GM21529 (cell line): ENCODE results near the gene ZNF827.

Experiments
- ATAC-seq: cut with Tn5 transposase; IDR thresholded peaks from one replicate; pipeline ENCODE4 v1.9.1; 2021; ENCODE audit not compliant: unreplicated experiment

Gene ZNF827

DNA sequence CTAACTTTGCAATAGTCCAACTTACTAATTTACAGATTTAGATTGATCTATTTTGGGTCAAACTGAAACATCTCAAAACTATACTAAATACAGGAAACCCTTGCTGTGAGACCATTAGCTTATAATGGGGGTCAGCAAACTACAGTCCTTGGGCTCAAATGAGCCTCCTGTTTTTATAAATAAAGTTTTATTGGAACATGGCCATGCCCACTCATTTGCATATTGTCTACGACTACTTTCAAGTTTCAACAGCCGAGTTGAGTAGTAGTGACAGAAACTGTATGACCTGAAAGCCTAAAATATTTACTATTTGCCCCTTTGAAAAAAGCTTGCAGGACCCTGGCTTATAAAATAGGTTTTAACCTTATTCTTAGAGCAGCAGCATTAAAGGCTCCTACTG, 166.3 kb downstream of the ZNF827 start:
- ATAC-seq: no peak

GRCh38 chr4:145770124-145770523, 168.5 kb downstream of the ZNF827 start:
- no peak for ATAC-seq

DNA sequence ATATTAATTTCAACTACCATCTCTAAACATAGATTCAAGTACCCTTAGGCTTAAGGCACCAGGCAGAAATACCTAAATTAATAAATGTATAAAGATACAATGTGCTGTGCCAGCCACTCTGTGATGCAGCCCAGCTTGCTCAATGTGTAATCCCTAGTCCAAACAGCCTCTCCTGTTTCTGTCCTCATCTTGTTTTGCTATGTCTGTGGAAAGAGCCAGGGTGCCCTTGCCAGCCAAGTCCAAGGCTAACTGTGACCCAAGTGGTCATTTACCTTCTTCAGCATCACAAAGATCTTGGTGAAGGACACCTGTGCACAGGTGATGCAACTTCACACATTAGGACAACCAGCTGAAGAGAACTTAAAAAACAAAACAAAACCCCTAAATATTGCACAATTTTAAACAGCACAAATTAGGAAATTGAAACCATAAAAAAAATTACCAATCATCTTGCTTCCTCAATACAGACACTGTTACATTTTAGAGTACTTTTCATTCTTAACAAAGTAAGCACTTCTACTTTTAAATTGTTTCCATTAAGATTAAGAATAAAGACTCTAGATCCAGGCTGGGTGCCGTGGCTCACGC, 169.1 kb downstream of the ZNF827 start:
- no peak for ATAC-seq

DNA sequence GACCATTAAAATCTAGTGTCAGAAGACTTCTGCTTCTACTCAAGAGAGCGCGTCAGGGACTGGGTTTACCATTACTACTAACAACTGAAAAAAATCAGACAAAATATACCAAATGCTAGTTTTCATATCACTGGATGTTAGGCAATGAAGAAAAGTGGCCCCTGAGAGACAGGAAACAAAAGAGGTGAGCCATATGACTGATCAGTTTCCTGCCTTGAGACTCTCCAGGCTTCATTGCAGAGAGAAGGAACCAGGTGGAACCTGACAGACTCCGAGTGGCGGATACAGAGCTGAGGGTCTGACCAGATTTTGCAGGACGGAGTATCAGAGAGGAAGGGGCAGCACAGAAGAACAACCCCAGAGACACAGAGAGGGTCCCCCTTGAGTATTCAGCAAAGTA, 172.3 kb downstream of the ZNF827 start:
- ATAC-seq: no peak

DNA sequence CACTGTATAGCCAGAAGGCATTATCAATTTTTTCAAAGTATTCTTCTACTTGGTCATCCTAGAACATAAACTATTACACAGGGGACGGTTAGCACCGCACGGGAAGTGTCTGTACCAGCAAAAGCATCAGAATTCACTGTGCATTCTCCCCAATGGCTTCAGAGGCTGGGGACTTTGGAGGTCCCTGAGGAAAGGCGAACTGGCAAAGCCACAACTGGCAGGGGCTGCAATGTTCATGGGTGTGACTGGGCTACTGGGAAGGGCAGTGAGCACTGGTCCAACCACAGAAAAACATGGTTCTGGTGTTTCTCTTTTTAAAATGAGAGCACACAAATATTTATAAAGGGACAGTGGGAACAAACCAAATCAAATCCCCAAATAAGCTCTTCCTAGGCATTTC, 175.2 kb downstream of the ZNF827 start:
- no peak for ATAC-seq

DNA sequence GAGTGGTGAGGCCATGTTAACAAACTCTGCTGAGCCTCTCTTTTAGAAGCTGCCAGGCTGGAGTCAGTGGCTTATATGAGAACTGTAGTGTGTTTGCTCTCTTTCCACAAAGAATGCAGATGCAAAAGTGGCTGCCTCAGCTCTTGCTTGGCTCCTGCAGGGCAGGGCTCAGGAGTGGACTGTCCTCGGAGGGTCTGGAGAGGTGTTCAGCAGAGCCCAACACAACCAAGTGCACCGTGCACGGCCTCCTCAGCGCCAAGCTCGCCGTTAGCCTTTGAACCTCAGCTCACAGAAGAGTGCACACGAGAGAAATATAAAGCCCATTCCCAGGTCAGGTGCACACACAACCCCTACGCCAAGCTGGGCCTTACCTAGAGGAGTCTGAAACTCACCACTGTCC, 175.9 kb downstream of the ZNF827 start:
- no peak for ATAC-seq

DNA sequence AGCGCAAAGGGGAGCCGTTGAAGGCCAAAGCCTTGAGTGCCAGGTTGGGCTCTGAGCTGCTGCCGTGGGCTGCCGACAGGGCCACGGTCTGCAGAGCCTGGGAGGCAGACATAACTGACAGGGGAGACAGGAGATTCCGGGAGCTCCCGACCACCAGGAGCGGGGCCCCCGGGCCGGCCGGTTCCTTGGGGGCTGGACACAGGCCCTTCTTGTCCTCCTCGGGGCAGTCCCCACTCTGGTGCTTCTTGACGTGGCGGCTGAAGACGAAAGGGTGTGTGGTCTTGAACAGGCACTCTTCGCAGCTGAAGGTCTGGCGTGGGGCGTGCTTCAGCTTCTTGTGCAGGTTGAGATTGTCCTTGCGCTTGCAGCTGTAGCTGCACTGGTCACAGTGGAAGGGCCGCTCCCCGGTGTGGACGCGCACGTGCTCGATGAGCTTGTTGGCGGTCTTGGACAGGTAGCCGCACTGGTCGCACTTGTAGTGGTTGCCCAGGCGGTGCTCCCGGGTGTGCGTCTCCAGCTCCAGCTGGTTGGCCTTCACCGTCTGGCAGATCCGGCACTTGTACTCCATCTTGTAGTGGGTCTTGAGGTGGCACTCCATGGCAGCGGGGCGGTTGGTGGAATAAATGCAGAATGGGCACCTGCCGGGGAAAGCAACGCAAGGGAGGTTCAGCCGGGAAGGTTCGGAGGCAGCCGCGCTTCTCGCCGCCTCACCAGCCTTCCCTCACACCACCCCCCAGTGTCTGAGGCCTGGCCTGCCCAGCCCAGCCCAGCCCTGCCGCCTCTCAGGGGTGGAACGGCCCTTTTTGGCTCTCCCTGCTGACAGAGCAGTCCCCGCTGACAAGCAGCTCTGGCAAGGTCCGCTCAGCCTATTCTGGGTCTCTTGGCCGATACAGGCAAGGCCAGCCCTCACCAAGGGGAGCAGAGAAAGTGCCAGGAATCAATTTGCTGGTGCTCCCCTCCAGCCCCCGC, 177.4 kb downstream of the ZNF827 start:
- no peak for ATAC-seq

GRCh38 chr4:145760176-145760575, 178.4 kb downstream of the ZNF827 start:
- no peak for ATAC-seq

GRCh38 chr4:145757188-145757587, 181.4 kb downstream of the ZNF827 start:
- no peak for ATAC-seq

GRCh38 chr4:145756244-145756643, 182.4 kb downstream of the ZNF827 start:
- no peak for ATAC-seq

- ATAC-seq: no peak
These were observed 182.8 kb downstream of the ZNF827 start for GRCh38 chr4:145755802-145756201.

GRCh38 chr4:145743641-145744040, 195.0 kb downstream of the ZNF827 start:
- ATAC-seq: no peak

DNA sequence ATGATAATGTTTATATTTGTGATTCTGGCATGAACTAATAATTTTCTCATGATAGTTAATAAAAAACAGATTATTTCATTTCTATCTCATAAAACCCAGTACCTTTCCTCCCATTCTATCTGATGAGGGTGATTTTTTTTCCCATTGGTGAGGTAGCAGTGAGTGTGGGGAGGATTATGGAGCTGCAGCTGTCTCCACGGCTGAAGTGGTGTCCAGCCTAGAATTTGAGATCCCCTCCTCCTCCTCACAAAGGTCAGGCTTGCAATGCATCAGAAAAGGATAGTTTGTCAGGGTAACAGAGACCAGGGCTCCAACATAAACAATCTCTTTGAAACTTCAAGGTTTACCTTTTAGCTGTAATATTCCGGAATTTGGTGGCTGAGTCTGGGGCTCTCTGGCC, 197.8 kb downstream of the ZNF827 start:
- ATAC-seq: no peak

DNA sequence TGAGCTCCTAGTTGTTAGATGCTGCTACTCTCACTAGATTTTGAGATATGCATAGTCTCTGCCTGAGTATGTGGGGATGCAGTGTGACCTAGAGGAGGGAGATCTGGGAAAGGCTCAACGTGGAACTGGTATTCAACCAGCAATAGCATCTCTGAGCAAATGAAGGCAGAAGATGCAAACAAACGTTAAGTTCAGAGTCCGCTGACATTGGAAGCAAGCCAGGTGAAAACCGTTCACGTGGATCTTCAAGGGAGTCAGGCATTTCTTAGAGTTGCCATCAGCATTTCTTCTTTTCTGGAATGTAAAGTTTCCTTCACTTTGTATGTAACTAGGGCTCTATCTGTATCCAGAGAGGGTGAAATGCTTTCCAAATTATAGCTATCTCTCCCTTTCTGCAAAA, 198.8 kb downstream of the ZNF827 start:
- ATAC-seq: no peak

DNA sequence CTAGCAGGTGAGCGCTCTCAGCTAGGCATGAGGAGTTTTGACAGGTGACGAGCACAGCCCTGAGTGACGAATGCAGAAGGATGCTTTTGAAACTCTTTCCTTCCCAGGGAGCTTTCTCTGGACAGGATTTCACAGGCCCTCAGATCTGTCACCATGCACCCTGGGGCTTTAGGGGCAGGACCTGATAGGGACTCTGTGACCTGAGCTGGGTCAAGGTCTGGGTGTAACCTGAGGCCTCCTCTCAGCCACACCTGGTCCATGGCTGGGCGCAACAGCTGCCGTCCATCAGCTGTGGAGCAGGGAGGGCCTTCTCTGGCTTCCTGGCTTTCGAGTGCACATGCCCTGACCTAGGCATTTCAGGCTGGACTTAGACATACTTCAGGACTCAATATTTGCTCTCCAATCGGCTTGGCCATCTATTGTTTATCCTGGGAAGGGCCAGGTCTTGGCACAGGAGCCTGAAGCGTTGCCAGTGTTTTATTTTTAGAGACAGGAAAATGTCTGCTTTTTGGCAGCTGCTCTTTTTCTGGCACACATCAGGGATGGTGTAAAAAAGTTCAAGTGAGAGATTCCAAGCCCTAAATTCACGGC, 202.3 kb downstream of the ZNF827 start:
- no peak for ATAC-seq

DNA sequence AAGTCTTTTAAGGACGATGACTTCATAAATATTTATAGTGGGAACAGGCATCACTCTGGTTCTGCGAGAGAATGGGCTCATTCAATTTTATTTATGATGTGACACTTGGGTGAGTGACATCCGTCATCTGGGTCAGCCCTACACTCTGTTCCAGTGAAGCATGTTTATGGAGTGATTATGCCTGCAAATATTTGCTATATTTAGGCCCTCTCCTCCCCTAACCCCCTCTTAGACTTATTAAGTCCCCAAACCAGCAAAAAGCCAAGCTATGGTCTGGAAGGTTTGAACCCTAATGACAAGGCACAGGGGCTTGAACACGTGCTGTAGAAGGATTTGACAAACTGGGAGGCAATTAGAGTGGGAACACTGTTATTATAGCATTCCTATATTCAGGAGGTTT, 202.8 kb downstream of the ZNF827 start:
- ATAC-seq: no peak

DNA sequence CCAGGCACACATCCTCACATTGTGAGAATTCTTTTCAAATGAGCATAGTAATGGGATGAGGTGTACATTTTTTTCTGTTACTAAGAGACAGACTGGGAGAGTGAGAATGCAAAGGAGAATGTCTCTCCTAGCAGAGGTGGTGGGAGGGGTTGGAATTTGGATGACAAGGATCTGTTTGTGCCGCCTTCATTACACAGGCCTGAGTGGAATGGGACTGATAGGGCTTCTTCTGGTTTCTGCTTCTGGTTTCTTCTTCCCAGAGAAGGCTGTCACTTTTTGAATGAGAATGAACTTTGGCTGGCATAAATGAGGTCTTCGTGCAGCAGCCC, 203.3 kb downstream of the ZNF827 start:
- no peak for ATAC-seq

GRCh38 chr4:145734576-145735346, 203.9 kb downstream of the ZNF827 start:
- ATAC-seq: peak; percentile 61

- no peak for ATAC-seq
These were observed 204.6 kb downstream of the ZNF827 start for GRCh38 chr4:145734031-145734430.

DNA sequence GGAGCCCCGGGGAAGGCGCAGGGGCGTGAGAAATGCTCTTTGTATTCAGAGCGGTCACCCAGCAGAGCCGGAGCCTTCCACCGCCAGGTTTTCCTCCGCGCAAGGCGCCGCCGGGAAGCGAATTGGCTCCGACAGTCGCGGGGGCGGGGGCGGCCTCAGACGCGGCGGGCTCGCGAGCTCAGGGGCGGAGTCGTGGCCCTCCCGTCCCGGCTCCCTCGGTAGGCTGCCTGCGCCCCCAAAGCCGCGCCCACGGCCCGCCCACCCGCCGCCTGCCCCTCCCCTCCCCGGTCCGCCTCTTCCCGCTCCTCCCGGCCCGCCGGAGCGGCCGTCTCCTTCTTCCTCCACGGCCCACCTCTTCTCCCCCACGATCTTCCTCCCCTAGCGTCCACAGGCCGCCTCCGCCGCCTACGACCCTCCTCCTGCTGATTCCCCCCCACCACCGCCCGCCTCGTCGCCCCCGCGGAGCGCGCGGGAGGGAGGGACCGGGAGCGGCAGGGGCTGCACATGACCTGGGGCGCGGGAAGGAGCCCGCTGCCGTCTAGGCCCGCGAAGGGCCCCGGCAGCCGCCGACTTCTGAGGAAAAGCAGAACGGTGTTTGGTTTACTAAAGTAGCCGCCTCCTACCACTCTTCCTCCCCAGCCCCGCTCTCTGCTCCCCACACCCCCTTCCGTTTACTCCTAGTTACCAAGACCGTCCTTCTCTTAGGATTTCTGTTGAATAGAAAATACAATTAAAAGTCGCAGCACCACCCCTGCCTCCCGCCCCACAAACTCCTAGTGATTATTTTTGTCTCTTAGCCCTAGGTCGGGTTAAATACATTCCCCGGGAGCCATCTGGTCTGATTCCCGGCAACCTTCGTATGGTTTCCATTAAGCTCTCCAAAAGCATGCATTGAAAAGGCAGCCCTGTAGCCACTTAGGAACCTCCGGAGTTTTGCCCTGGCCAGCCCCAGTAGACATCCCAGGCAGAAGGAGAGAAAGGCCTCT, 205.4 kb downstream of the ZNF827 start:
- ATAC-seq: peak; percentile 82
